Hematopoietic multipotent progenitor cell (in vitro differentiated cells): ENCODE measurements around the gene PRDX4. TPM values are rescaled to one million over a fixed set of nuclear protein-coding genes. Genes with fewer than 3 reads are reported as not detected.
A peak's percentile ranks its signal among the peaks of the same experiment; 100 is the strongest.
"Not testable (repeated sequence)": the region's sequence is repeated elsewhere in the genome, so short reads cannot be mapped to it uniquely, and the experiment has no call there.

Source experiments
- DNase-seq, 3 donors: peaks; one replicate each; pipeline ENCODE4 v3.0.0-alpha.2; 2011 to 2015; ENCODE audit warnings: low read depth in 2 of 3, low spot score in 2 of 3
- total RNA-seq: library from RNA; depleted of rRNA; stranded (reverse); fragments of >200 nt; gene quantifications from one replicate; pipeline ENCODE4 v1.2.3, GENCODE V29; 2012

Gene PRDX4
- total RNA-seq, 1 donor = 47.1 TPM

GRCh38 chrX:23670528-23670927 lies 3.2 kb downstream of the PRDX4 start:
- DNase-seq = no peak

GRCh38 chrX:23673108-23673507 lies 5.8 kb downstream of the PRDX4 start:
- no peak for DNase-seq

- not testable (repeated sequence) for DNase-seq
Observed at GRCh38 chrX:23676486-23676885, 9.2 kb downstream of the PRDX4 start.

GRCh38 chrX:23692166-23692565 lies 24.9 kb downstream of the PRDX4 start:
- DNase-seq = no peak

GRCh38 chrX:23694606-23695005 lies 27.3 kb downstream of the PRDX4 start:
- DNase-seq = peak in 2 of 3 donors; percentile 31 to 66

- DNase-seq = peak in 2 of 3 donors; percentile 55 to 77
Observed at GRCh38 chrX:23699636-23700194, 32.4 kb downstream of the PRDX4 start.

- DNase-seq = no peak
Observed at GRCh38 chrX:23704673-23705206, 37.4 kb downstream of the PRDX4 start.

- DNase-seq = no peak
Observed at GRCh38 chrX:23705235-23705634, 37.9 kb downstream of the PRDX4 start.

GRCh38 chrX:23720117-23720677 lies 52.9 kb downstream of the PRDX4 start:
- DNase-seq = no peak

GRCh38 chrX:23726191-23726590 lies 58.9 kb downstream of the PRDX4 start:
- peak in 2 of 3 donors; percentile 28 to 51 for DNase-seq

- DNase-seq = no peak
Observed at GRCh38 chrX:23727206-23727605, 59.9 kb downstream of the PRDX4 start.

- no peak for DNase-seq
Observed at GRCh38 chrX:23729214-23729613, 61.9 kb downstream of the PRDX4 start.

- no peak for DNase-seq
Observed at GRCh38 chrX:23731951-23732350, 64.7 kb downstream of the PRDX4 start.

GRCh38 chrX:23732704-23733103 lies 65.4 kb downstream of the PRDX4 start:
- DNase-seq = no peak

Other genes with a start within 250 kb of the PRDX4 start
- 7.8 TPM for gene ACOT9, start 75.8 kb downstream of the PRDX4 start, total RNA-seq
- gene SAT1, start 115.7 kb downstream of the PRDX4 start, total RNA-seq = 140 TPM
- gene APOO, start 240.4 kb downstream of the PRDX4 start, total RNA-seq = 4.3 TPM
- gene CXorf58, start 240.5 kb downstream of the PRDX4 start, total RNA-seq = under 0.01 TPM